ENCODE results near the gene TFRC.
"Not testable (repeated sequence)": the region's sequence is repeated elsewhere in the genome, so short reads cannot be mapped to it uniquely, and the experiment has no call there.

Gene TFRC

GRCh38 chr3:196002721-196003120 is 79.2 kb downstream of the TFRC start:
- not testable (repeated sequence) for DNase-seq

- DNase-seq, result not testable (repeated sequence)
Observed at GRCh38 chr3:196001240-196001639, 80.7 kb downstream of the TFRC start.

GRCh38 chr3:196000360-196000950 is 81.4 kb downstream of the TFRC start:
- DNase-seq, result not testable (repeated sequence)

- no peak for DNase-seq
Observed at GRCh38 chr3:195999896-196000295, 82.0 kb downstream of the TFRC start.
